Epithelial cell of proximal tubule (primary cell): ENCODE data around the gene TRIM9. TPM values are rescaled to one million over a fixed set of nuclear protein-coding genes. Genes with fewer than 3 reads are reported as not detected.

Experiments used
- DNase-seq: peaks from one replicate; pipeline ENCODE4 v3.0.0-alpha.2; 2011; ENCODE audit warnings: low read depth
- H3K4me3 ChIP-seq: 2 replicates; pipeline ENCODE4 v1.5.1; 2011; ENCODE audit warnings: low read depth, mild to moderate bottlenecking, low read length
- total RNA-seq: library from RNA; depleted of rRNA; stranded (reverse); fragments of >200 nt; gene quantifications from 2 replicates; pipeline ENCODE4 v1.2.3, GENCODE V29; 2015
- TF ChIP-seq, protein P1 (sequence below): conservative IDR thresholded peaks from 2 replicates; pipeline ENCODE4 v1.5.1; 2012; ENCODE audit warnings: low read depth, mild to moderate bottlenecking, low read length

TRIM9 gene
- total RNA-seq, 1 donor from 2014 or later = 0.69 TPM

- DNase-seq = no peak
- no peak overlapping the region for H3K4me3 ChIP-seq
- TF ChIP-seq, protein P1, sequence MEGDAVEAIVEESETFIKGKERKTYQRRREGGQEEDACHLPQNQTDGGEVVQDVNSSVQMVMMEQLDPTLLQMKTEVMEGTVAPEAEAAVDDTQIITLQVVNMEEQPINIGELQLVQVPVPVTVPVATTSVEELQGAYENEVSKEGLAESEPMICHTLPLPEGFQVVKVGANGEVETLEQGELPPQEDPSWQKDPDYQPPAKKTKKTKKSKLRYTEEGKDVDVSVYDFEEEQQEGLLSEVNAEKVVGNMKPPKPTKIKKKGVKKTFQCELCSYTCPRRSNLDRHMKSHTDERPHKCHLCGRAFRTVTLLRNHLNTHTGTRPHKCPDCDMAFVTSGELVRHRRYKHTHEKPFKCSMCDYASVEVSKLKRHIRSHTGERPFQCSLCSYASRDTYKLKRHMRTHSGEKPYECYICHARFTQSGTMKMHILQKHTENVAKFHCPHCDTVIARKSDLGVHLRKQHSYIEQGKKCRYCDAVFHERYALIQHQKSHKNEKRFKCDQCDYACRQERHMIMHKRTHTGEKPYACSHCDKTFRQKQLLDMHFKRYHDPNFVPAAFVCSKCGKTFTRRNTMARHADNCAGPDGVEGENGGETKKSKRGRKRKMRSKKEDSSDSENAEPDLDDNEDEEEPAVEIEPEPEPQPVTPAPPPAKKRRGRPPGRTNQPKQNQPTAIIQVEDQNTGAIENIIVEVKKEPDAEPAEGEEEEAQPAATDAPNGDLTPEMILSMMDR = no peak
Measured at GRCh38 chr14:51066576-51066975, 28.3 kb downstream of the TRIM9 start.

GRCh38 chr14:51059032-51059431, 35.9 kb downstream of the TRIM9 start:
- H3K4me3 ChIP-seq = no peak overlapping the region
- TF ChIP-seq, protein P1 = no peak
- no peak for DNase-seq

- no peak for DNase-seq
- TF ChIP-seq, protein P1 = no peak
- no peak overlapping the region for H3K4me3 ChIP-seq
Measured at GRCh38 chr14:51058382-51058781, 36.5 kb downstream of the TRIM9 start.

GRCh38 chr14:51056421-51056820, 38.5 kb downstream of the TRIM9 start:
- no peak overlapping the region for H3K4me3 ChIP-seq
- no peak for DNase-seq
- TF ChIP-seq, protein P1 = no peak

DNA sequence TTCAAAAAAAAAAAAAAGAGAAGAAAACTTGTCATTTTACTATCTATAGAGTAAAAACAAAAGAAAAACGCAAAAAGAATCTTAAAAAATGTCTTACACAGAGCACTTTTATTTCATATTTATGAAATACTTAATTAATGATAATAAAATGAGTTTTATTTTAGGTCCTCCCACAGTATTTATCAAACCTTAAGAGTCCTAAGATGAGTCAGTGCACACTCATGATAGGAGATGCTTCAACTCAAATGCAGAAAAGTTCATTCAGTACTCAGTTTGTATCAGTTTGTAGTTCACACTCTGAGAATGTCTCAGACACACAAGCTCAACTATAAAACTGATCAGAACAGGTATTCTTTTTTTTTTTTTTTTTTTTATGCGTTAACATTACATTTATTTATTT, 41.7 kb downstream of the TRIM9 start:
- H3K4me3 ChIP-seq = no peak overlapping the region
- no peak for DNase-seq
- TF ChIP-seq, protein P1 = no peak

DNA sequence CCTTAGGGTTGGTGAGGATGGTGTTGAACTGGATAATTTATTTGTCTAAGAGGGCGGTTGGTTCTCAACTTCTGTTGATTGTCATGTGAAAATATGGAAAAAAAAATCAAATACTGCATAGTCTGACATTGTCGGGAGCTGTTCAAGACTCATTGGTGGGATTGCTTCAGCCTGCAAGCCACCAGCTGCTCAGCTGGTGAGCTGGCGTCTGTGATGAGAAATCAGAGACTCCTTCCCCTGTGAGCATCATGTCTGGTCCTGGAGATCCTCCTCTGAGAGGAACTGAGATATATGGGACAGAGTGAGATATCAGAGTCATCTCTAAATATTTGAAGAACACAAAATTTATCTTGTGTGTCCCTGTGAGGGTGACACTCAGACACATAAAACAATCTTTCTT, 49.9 kb downstream of the TRIM9 start:
- TF ChIP-seq, protein P1 = no peak

GRCh38 chr14:51041883-51042282, 53.0 kb downstream of the TRIM9 start:
- TF ChIP-seq, protein P1 = no peak

More for the DNA sequence above, 49.9 kb downstream of the TRIM9 start:
- no peak for DNase-seq
- no peak overlapping the region for H3K4me3 ChIP-seq

More at GRCh38 chr14:51041883-51042282, 53.0 kb downstream of the TRIM9 start:
- no peak overlapping the region for H3K4me3 ChIP-seq
- DNase-seq = no peak
